ENCODE data around the gene STAMBP. TPM values are rescaled to one million over a fixed set of nuclear protein-coding genes. Genes with fewer than 3 reads are reported as not detected.

STAMBP gene
- total and polyA plus RNA-seq, 2 donors (not counting 1 experiment from before 2014, with no cell fraction given), result 23.3 to 44.2 TPM

- no peak overlapping the region for H3K4me3 ChIP-seq (replicated peaks in 1 of 4; ENCODE audit: control extremely low read depth in 1 of 4, insufficient read depth in 1 of 4, low read depth in 3 of 4, low read length in 4 of 4)
- no peak overlapping the region for H3K27ac ChIP-seq (ENCODE audit: insufficient read depth, low read length)
- H3K9me3 ChIP-seq (ENCODE audit: control insufficient read depth, insufficient read depth, low read depth, low read length), result no peaks in the 10 kb centered on the region
- no peak overlapping the region for H3K9ac ChIP-seq (ENCODE audit: insufficient read depth, low read length)
- no peak for DNase-seq (ENCODE audit: low read depth in 2 of 2)
- no peak overlapping the region for H2AFZ ChIP-seq (ENCODE audit: low read length)
- no peaks in the 10 kb centered on the region for H3K36me3 ChIP-seq (ENCODE audit: control insufficient read depth, insufficient read depth, low read length)
- TF ChIP-seq CTCF (conservative IDR thresholded peaks at IDR 0.05 in 1 of 2, IDR thresholded peaks at IDR 0.05 in 1 of 2; ENCODE audit: low read depth in 1 of 2, low read length in 2 of 2) (no peak), EZH2 (IDR thresholded peaks at IDR 0.05; ENCODE audit: low read length, missing control alignments) (no peak)
- peaks cover 7% of the 10 kb centered on the region for H3K79me2 ChIP-seq (ENCODE audit: control insufficient read depth, insufficient read depth, low read length)
- H4K20me1 ChIP-seq (ENCODE audit: control insufficient read depth, extremely low read depth, insufficient read depth, low read length), result no peaks in the 10 kb centered on the region
- peaks cover 13% of the 10 kb centered on the region for H3K4me1 ChIP-seq (ENCODE audit: control insufficient read depth, extremely low read depth, insufficient read depth, low read length)
- peaks cover 1% of the 10 kb centered on the region for H3K27me3 ChIP-seq (ENCODE audit: control insufficient read depth, insufficient read depth, low read length)
- no peak overlapping the region for H3K4me2 ChIP-seq (ENCODE audit: extremely low read depth, insufficient read depth, low read length)
These were observed 62.6 kb downstream of the STAMBP start for GRCh38 chr2:73891276-73891901.

GRCh38 chr2:73892631-73893329 is 64.0 kb downstream of the STAMBP start, which contains the start of gene ACTG2:
Gene ACTG2, plus strand, starts transcription at chr2:73893008. Its CDS starts 8,304 bp downstream, at chr2:73901312.
- no peaks in the 10 kb centered on the region for H3K27me3 ChIP-seq (ENCODE audit: control insufficient read depth, insufficient read depth, low read length)
- H3K9me3 ChIP-seq (ENCODE audit: control insufficient read depth, insufficient read depth, low read depth, low read length), result no peaks in the 10 kb centered on the region

More at GRCh38 chr2:73892631-73893329, 64.0 kb downstream of the STAMBP start, which contains the start of gene ACTG2:
- H4K20me1 ChIP-seq (ENCODE audit: control insufficient read depth, extremely low read depth, insufficient read depth, low read length), result no peaks in the 10 kb centered on the region
- peaks cover 7% of the 10 kb centered on the region for H3K79me2 ChIP-seq (ENCODE audit: control insufficient read depth, insufficient read depth, low read length)
- H3K9ac ChIP-seq (ENCODE audit: insufficient read depth, low read length), result no peak within 1 kb of the TSS
- peak within 1 kb of the TSS; percentile 28 to 53 (median 44) for H3K4me3 ChIP-seq (replicated peaks in 1 of 4; ENCODE audit: control extremely low read depth in 1 of 4, insufficient read depth in 1 of 4, low read depth in 3 of 4, low read length in 4 of 4)
- peak within 1 kb of the TSS; percentile 58 for H3K4me2 ChIP-seq (ENCODE audit: extremely low read depth, insufficient read depth, low read length)
- H3K4me1 ChIP-seq (ENCODE audit: control insufficient read depth, extremely low read depth, insufficient read depth, low read length), result peaks cover 22% of the 10 kb centered on the region
- peak within 1 kb of the TSS; percentile 33 for H2AFZ ChIP-seq (ENCODE audit: low read length)
- no peak within 1 kb of the TSS for H3K27ac ChIP-seq (ENCODE audit: insufficient read depth, low read length)
- H3K36me3 ChIP-seq (ENCODE audit: control insufficient read depth, insufficient read depth, low read length), result no peaks in the 10 kb centered on the region
- DNase-seq (ENCODE audit: low read depth in 2 of 2), result peak; percentile 35 to 93
- TF ChIP-seq CTCF (conservative IDR thresholded peaks at IDR 0.05 in 1 of 2, IDR thresholded peaks at IDR 0.05 in 1 of 2; ENCODE audit: low read depth in 1 of 2, low read length in 2 of 2), result no peak
- TF ChIP-seq EZH2 (IDR thresholded peaks at IDR 0.05; ENCODE audit: low read length, missing control alignments), result no peak
